ENCODE measurements around the gene SUSD1.
A peak's percentile ranks its signal among the peaks of the same experiment; 100 is the strongest.

GRCh38 chr9:112119225-112120029 lies 55.7 kb downstream of the SUSD1 start:
- TF ChIP-seq CTCF (IDR thresholded peaks at IDR 0.05) (peak in 2 of 7 experiments; percentile 6 to 18), POLR2A (IDR thresholded peaks at IDR 0.05) (peak in 2 of 3 donors; percentile 40 to 43)

Measured in body of pancreas (tissue), 4 donors.